Thoracic aorta (tissue), 2 donors: ENCODE measurements around the gene SSTR5. TPM values are rescaled to one million over a fixed set of nuclear protein-coding genes. Genes with fewer than 3 reads are reported as not detected.

ENCODE experiments used
- ATAC-seq: fragments of 150-250 bp; one replicate; pipeline ENCODE4 v1.8.0; 2017; ENCODE audit warnings: low read depth; ENCODE audit not compliant: insufficient number of reproducible peaks, low FRiP score
- DNase-seq: peaks from one replicate; pipeline ENCODE4 v3.0.0-alpha.2; 2020; ENCODE audit warnings: low spot score
- H3K27ac ChIP-seq, 2 donors: fragments of 200-600 bp; sonication (generic); 1 replicate in 1 of 2; 2 replicates in 1 of 2; pipeline ENCODE4 v1.5.1; 2016; ENCODE audit warnings: mild to moderate bottlenecking in 2 of 2, moderate library complexity in 2 of 2
- H3K27me3 ChIP-seq: fragments of 200-600 bp; sonication (generic); replicated peaks from 2 replicates; pipeline ENCODE4 v1.6.0; 2016; ENCODE audit warnings: mild to moderate bottlenecking; ENCODE audit not compliant: insufficient read depth
- H3K36me3 ChIP-seq: fragments of 200-600 bp; sonication (generic); one replicate; pipeline ENCODE4 v1.5.1; 2016
- H3K4me1 ChIP-seq, 2 donors: fragments of 200-600 bp; sonication (generic); 1 replicate in 1 of 2; 2 replicates in 1 of 2; pipeline versions ENCODE4 v1.5.1 to v1.6.0; 2016; ENCODE audit warnings: low read depth in 2 of 2, mild to moderate bottlenecking in 1 of 2; ENCODE audit not compliant: control insufficient read depth in 1 of 2
- H3K4me3 ChIP-seq: fragments of 200-600 bp; sonication (generic); 2 replicates; pipeline ENCODE4 v1.5.1; 2016; ENCODE audit warnings: mild to moderate bottlenecking
- H3K9me3 ChIP-seq: fragments of 200-600 bp; sonication (generic); 2 replicates; pipeline ENCODE4 v1.5.1; 2016
- total RNA-seq, 2 donors: library from RNA; depleted of rRNA; stranded (reverse); fragments of >200 nt; gene quantifications; one replicate each; pipeline versions ENCODE4 v1.1.0 to v1.2.3, GENCODE V29; 2016
- TF ChIP-seq, protein P1 (sequence below): fragments of 200-600 bp; sonication (generic); IDR thresholded peaks from one replicate; pipeline ENCODE4 v1.5.1; 2019; ENCODE audit warnings: antibody characterized with exemption

Gene SSTR5
- total RNA-seq, 2 donors from 2014 or later: 3.0 to 3.8 TPM

DNA sequence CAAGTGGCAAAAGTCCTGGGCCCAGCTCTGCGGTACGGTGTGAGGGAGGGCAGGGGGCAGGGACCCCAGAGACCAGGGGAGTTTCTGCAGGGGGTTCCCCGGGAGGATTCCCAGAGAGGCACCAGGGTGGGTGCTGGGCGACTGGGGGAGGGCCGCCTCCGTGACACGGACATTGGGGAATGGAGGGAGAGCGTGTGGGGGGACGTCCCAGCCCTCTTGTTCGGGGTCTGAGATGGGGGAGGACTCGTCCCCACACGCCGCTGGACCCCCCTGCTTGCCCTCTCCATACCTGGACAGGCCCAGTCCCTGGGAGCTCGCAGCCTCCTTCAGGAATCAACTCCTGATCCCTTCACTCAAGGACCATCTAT, 49.8 kb downstream of the SSTR5 start:
- Histone ChIP-seq H3K9me3 (no peaks in the 10 kb centered on the region), H3K27me3 (no peaks in the 10 kb centered on the region), H3K4me3 (no peak overlapping the region), H3K27ac (no peak overlapping the region), H3K36me3 (no peaks in the 10 kb centered on the region), H3K4me1 (no peaks in the 10 kb centered on the region)
- DNase-seq (no peak), ATAC-seq (no peak)
- TF ChIP-seq, protein P1, sequence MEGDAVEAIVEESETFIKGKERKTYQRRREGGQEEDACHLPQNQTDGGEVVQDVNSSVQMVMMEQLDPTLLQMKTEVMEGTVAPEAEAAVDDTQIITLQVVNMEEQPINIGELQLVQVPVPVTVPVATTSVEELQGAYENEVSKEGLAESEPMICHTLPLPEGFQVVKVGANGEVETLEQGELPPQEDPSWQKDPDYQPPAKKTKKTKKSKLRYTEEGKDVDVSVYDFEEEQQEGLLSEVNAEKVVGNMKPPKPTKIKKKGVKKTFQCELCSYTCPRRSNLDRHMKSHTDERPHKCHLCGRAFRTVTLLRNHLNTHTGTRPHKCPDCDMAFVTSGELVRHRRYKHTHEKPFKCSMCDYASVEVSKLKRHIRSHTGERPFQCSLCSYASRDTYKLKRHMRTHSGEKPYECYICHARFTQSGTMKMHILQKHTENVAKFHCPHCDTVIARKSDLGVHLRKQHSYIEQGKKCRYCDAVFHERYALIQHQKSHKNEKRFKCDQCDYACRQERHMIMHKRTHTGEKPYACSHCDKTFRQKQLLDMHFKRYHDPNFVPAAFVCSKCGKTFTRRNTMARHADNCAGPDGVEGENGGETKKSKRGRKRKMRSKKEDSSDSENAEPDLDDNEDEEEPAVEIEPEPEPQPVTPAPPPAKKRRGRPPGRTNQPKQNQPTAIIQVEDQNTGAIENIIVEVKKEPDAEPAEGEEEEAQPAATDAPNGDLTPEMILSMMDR: no peak

- H3K27me3 ChIP-seq: no peaks in the 10 kb centered on the region
- DNase-seq (no peak), ATAC-seq (no peak)
These were observed 51.1 kb downstream of the SSTR5 start for GRCh38 chr16:1123525-1124230.

DNA sequence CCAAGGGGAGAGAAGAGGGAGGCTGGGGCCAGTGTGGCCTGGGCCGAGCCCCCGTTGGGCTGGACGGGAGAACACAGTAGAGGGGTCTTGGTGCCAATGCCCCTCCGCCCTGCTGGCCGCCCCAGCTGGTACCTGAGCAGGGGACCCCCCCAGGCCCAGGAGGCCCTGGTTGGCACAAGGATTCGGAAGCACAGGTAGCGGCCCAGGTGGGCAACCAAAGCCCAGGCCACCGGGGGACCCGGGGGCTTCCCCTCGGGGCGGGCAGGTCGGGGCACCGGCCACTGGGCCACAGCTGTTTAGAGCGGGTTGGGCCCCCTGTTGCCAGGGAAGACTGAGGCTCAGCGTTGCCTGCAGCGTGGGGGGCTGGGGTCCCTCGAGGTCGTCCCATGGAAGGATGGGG, 51.7 kb downstream of the SSTR5 start:
- DNase-seq (no peak), ATAC-seq (no peak)
- H3K4me1 ChIP-seq: no peaks in the 10 kb centered on the region
- H3K9me3 ChIP-seq: no peaks in the 10 kb centered on the region
- no peaks in the 10 kb centered on the region for H3K27me3 ChIP-seq
- H3K27ac ChIP-seq: no peak overlapping the region
- H3K4me3 ChIP-seq: no peak overlapping the region
- TF ChIP-seq, protein P1: no peak
- H3K36me3 ChIP-seq: no peaks in the 10 kb centered on the region

More at GRCh38 chr16:1123525-1124230, 51.1 kb downstream of the SSTR5 start:
- Histone ChIP-seq H3K4me1 (no peaks in the 10 kb centered on the region), H3K27ac (no peak overlapping the region), H3K9me3 (no peaks in the 10 kb centered on the region), H3K4me3 (no peak overlapping the region), H3K36me3 (no peaks in the 10 kb centered on the region)
- TF ChIP-seq, protein P1: no peak

- H3K36me3 ChIP-seq: no peaks in the 10 kb centered on the region
- no peaks in the 10 kb centered on the region for H3K4me1 ChIP-seq
- H3K4me3 ChIP-seq: no peak overlapping the region
- no peaks in the 10 kb centered on the region for H3K9me3 ChIP-seq
- TF ChIP-seq, protein P1: no peak
- ATAC-seq (no peak), DNase-seq (no peak)
- no peaks in the 10 kb centered on the region for H3K27me3 ChIP-seq
- no peak overlapping the region for H3K27ac ChIP-seq
These were observed 52.2 kb downstream of the SSTR5 start for GRCh38 chr16:1124795-1125194.

- no peaks in the 10 kb centered on the region for H3K4me1 ChIP-seq
- ATAC-seq (no peak), DNase-seq (no peak)
- TF ChIP-seq, protein P1: no peak
- no peaks in the 10 kb centered on the region for H3K27me3 ChIP-seq
- no peak overlapping the region for H3K27ac ChIP-seq
- no peaks in the 10 kb centered on the region for H3K36me3 ChIP-seq
- H3K4me3 ChIP-seq: no peak overlapping the region
- no peaks in the 10 kb centered on the region for H3K9me3 ChIP-seq
These were observed 52.9 kb downstream of the SSTR5 start for GRCh38 chr16:1125471-1125870.
